Measurements from ENCODE around the gene ATOH7.

DNA sequence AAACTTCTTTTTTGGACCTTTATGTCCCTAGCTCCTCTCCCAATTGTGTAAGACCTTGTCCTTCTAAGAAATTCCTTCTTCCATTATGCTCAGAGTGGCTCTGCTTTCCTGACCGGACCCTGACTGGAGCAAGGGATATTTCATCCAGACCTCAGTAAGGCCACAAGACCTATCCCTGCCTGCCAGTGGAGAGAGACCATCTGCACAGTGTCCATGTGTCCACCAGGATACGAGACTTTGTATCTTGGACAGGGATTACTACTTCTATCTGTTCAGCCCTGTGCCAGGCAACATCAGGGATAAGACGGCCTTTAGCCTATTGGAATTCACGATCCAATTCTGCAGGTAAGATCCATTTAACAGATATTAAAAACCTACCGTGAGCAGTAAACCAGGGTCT lies 7.2 kb upstream of the ATOH7 start:
- TF ChIP-seq, protein P1, sequence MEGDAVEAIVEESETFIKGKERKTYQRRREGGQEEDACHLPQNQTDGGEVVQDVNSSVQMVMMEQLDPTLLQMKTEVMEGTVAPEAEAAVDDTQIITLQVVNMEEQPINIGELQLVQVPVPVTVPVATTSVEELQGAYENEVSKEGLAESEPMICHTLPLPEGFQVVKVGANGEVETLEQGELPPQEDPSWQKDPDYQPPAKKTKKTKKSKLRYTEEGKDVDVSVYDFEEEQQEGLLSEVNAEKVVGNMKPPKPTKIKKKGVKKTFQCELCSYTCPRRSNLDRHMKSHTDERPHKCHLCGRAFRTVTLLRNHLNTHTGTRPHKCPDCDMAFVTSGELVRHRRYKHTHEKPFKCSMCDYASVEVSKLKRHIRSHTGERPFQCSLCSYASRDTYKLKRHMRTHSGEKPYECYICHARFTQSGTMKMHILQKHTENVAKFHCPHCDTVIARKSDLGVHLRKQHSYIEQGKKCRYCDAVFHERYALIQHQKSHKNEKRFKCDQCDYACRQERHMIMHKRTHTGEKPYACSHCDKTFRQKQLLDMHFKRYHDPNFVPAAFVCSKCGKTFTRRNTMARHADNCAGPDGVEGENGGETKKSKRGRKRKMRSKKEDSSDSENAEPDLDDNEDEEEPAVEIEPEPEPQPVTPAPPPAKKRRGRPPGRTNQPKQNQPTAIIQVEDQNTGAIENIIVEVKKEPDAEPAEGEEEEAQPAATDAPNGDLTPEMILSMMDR (IDR thresholded peaks at IDR 0.05; ENCODE audit: poor library complexity, severe bottlenecking) = no peak
- TF ChIP-seq EZH2 (IDR thresholded peaks at IDR 0.05; ENCODE audit: borderline replicate concordance, insufficient read depth, low read length, poor library complexity, severe bottlenecking) (no peak), POLR2AphosphoS5 (IDR thresholded peaks at IDR 0.05) (no peak)
